H9 (cell line): ENCODE measurements around the gene NCOA4. TPM values are rescaled to one million over a fixed set of nuclear protein-coding genes. Genes with fewer than 3 reads are reported as not detected.

Experiments
- DNase-seq: peaks from one replicate; pipeline ENCODE4 v3.0.0-alpha.2; 2017
- H2AFZ ChIP-seq: one replicate; pipeline ENCODE4 v1.6.1; 2013; ENCODE audit warnings: mild to moderate bottlenecking, low read length, control low read depth, moderate library complexity
- H2AK5ac ChIP-seq: 2 replicates; pipeline ENCODE4 v1.6.1; 2013; ENCODE audit warnings: low read length, control low read depth, mixed read lengths; ENCODE audit not compliant: insufficient read length
- H2BK120ac ChIP-seq: one replicate; pipeline ENCODE4 v1.6.1; 2013; ENCODE audit warnings: low read depth, mild to moderate bottlenecking, low read length, control low read depth, inconsistent platforms; ENCODE audit not compliant: poor library complexity, severe bottlenecking
- H2BK12ac ChIP-seq: 2 replicates; pipeline ENCODE4 v1.6.1; 2013; ENCODE audit warnings: low read length, control low read depth, mixed read lengths, low read depth; ENCODE audit not compliant: insufficient read length
- H2BK15ac ChIP-seq: 2 replicates; pipeline ENCODE4 v1.6.1; 2013; ENCODE audit warnings: low read depth, low read length, control low read depth
- H2BK20ac ChIP-seq: one replicate; pipeline ENCODE4 v1.6.1; 2013; ENCODE audit warnings: low read depth, mild to moderate bottlenecking, low read length, control low read depth, inconsistent platforms; ENCODE audit not compliant: poor library complexity, severe bottlenecking
- H2BK5ac ChIP-seq: 2 replicates; pipeline ENCODE4 v1.6.1; 2013; ENCODE audit warnings: low read length, control low read depth, mixed read lengths; ENCODE audit not compliant: insufficient read length
- H3K14ac ChIP-seq: 2 replicates; pipeline ENCODE4 v1.6.1; 2013; ENCODE audit warnings: low read length, control low read depth; ENCODE audit not compliant: insufficient read depth
- H3K18ac ChIP-seq: 2 replicates; pipeline ENCODE4 v1.6.1; 2013; ENCODE audit warnings: low read depth, mild to moderate bottlenecking, mixed read lengths, low read length, control low read depth; ENCODE audit not compliant: insufficient read length
- H3K23ac ChIP-seq: 2 replicates; pipeline ENCODE4 v1.6.1; 2013; ENCODE audit warnings: low read length, control low read depth, mixed read lengths, low read depth; ENCODE audit not compliant: insufficient read length
- H3K23me2 ChIP-seq: 2 replicates; pipeline ENCODE4 v1.6.1; 2013; ENCODE audit warnings: low read depth, mild to moderate bottlenecking, mixed read lengths, low read length, control low read depth; ENCODE audit not compliant: insufficient read length, poor library complexity, severe bottlenecking
- H3K27ac ChIP-seq: 2 replicates; pipeline ENCODE4 v1.5.1; 2013; ENCODE audit warnings: low read length, control low read depth, mixed read lengths, low read depth; ENCODE audit not compliant: insufficient read length
- H3K27me3 ChIP-seq: 2 replicates; pipeline ENCODE4 v1.6.1; 2013; ENCODE audit warnings: low read length, control low read depth, inconsistent platforms; ENCODE audit not compliant: insufficient read depth
- H3K4ac ChIP-seq: 2 replicates; pipeline ENCODE4 v1.6.1; 2013; ENCODE audit warnings: low read depth, mild to moderate bottlenecking, control low read depth, inconsistent platforms, low read length, moderate library complexity
- H3K4me1 ChIP-seq: 2 replicates; pipeline ENCODE4 v1.6.1; 2013; ENCODE audit warnings: low read length, control low read depth, inconsistent platforms; ENCODE audit not compliant: insufficient read depth
- H3K4me2 ChIP-seq: 2 replicates; pipeline ENCODE4 v1.6.1; 2013; ENCODE audit warnings: low read length, control low read depth, mixed read lengths; ENCODE audit not compliant: insufficient read length, insufficient read depth
- H3K56ac ChIP-seq: 2 replicates; pipeline ENCODE4 v1.6.1; 2013; ENCODE audit warnings: low read depth, mild to moderate bottlenecking, mixed read lengths, low read length, control low read depth; ENCODE audit not compliant: insufficient read length
- H3K79me1 ChIP-seq: 2 replicates; pipeline ENCODE4 v1.6.1; 2013; ENCODE audit warnings: low read depth, mild to moderate bottlenecking, moderate library complexity, low read length, control low read depth, inconsistent platforms; ENCODE audit not compliant: insufficient read depth, poor library complexity, severe bottlenecking
- H3K79me2 ChIP-seq: 2 replicates; pipeline ENCODE4 v1.6.1; 2013; ENCODE audit warnings: low read length, control low read depth, inconsistent platforms; ENCODE audit not compliant: insufficient read depth
- H3K9ac ChIP-seq: 2 replicates; pipeline ENCODE4 v1.6.1; 2013; ENCODE audit warnings: low read length, control low read depth, mixed read lengths; ENCODE audit not compliant: insufficient read length; ENCODE audit errors: extremely low read depth
- H3K9me3 ChIP-seq: one replicate; pipeline ENCODE4 v1.6.1; 2013; ENCODE audit warnings: low read depth, low read length, inconsistent platforms; ENCODE audit not compliant: control insufficient read depth
- H3T11ph ChIP-seq: one replicate; pipeline ENCODE4 v1.6.1; 2013; ENCODE audit warnings: mild to moderate bottlenecking, low read length, control low read depth, inconsistent platforms
- H4K20me1 ChIP-seq: one replicate; pipeline ENCODE4 v1.6.1; 2013; ENCODE audit not compliant: control insufficient read depth, insufficient read length, insufficient read depth
- H4K5ac ChIP-seq: 2 replicates; pipeline ENCODE4 v1.6.1; 2013; ENCODE audit warnings: low read depth, mild to moderate bottlenecking, mixed read lengths, low read length, control low read depth; ENCODE audit not compliant: insufficient read length
- H4K8ac ChIP-seq: replicated peaks from 2 replicates; pipeline ENCODE4 v1.6.1; 2013; ENCODE audit warnings: low read length, control low read depth, mixed read lengths, low read depth; ENCODE audit not compliant: insufficient read length
- H4K91ac ChIP-seq: 2 replicates; pipeline ENCODE4 v1.6.1; 2013; ENCODE audit warnings: low read depth, mild to moderate bottlenecking, moderate library complexity, mixed read lengths, low read length, control low read depth; ENCODE audit not compliant: insufficient read length
- H3K27ac Mint-ChIP-seq, 3 experiments: 2 replicates in 2 of 3; 3 replicates in 1 of 3; pipeline ENCODE4 v1.8.0; 2020 to 2021; ENCODE audit warnings: mixed read lengths in 3 of 3, mild to moderate bottlenecking in 1 of 3, moderate library complexity in 1 of 3
- H3K27me3 Mint-ChIP-seq: 2 replicates; pipeline ENCODE4 v1.8.0; 2021; ENCODE audit warnings: low read depth, mild to moderate bottlenecking, moderate library complexity, mixed read lengths
- H3K36me3 Mint-ChIP-seq, 3 experiments: 2 replicates in 2 of 3; 3 replicates in 1 of 3; pipeline ENCODE4 v1.8.0; 2020 to 2021; ENCODE audit warnings: low read depth in 3 of 3, mixed read lengths in 3 of 3; ENCODE audit not compliant: insufficient read depth in 1 of 3
- H3K4me1 Mint-ChIP-seq, 2 experiments: 2 replicates each; pipeline ENCODE4 v1.8.0; 2020; ENCODE audit warnings: mixed read lengths in 2 of 2
- H3K4me3 Mint-ChIP-seq, 2 experiments: 2 replicates in 1 of 2; 3 replicates in 1 of 2; pipeline ENCODE4 v1.8.0; 2020 to 2021; ENCODE audit warnings: mild to moderate bottlenecking in 2 of 2, mixed read lengths in 2 of 2, moderate library complexity in 1 of 2
- H3K9me3 Mint-ChIP-seq, 2 experiments: 2 replicates in 1 of 2; 3 replicates in 1 of 2; pipeline ENCODE4 v1.8.0; 2020; ENCODE audit warnings: mild to moderate bottlenecking in 2 of 2, mixed read lengths in 2 of 2, moderate library complexity in 1 of 2
- WGBS: extraction: QIAGEN DNeasy Blood & Tissue Kit; methylation state at CpG from one replicate; pipeline ENCODE4 v1.1.7; 2013; ENCODE audit warnings: missing lambda C conversion rate, low lambda C conversion rate, mixed read lengths; ENCODE audit not compliant: insufficient read length; ENCODE audit errors: extremely low coverage; 5-methylcytosine and 5-hydroxymethylcytosine counted together
- total RNA-seq: library from RNA; stranded (reverse); gene quantifications from 2 replicates; pipeline ENCODE4 v1.2.1, GENCODE V29; 2021
- TF ChIP-seq, protein P1 (sequence below): fragments of 200-600 bp; sonication (generic); conservative IDR thresholded peaks from 3 replicates; pipeline ENCODE4 v1.8.0; 2021; ENCODE audit warnings: antibody characterized with exemption, mild to moderate bottlenecking

Gene NCOA4
- total RNA-seq, 1 experiment from 2014 or later, result 83.3 TPM

GRCh38 chr10:46070749-46071148 lies 40.3 kb upstream of the NCOA4 start:
- Histone ChIP-seq H2AK5ac (no peak overlapping the region), H2BK5ac (no peak overlapping the region), H3K4me1 (no peaks in the 10 kb centered on the region), H3K79me1 (no peaks in the 10 kb centered on the region), H3K4me2 (no peak overlapping the region), H2AFZ (no peak overlapping the region), H2BK120ac (no peak overlapping the region), H3K23ac (no peak overlapping the region), H3K79me2 (no peaks in the 10 kb centered on the region), H4K20me1 (no peaks in the 10 kb centered on the region), H2BK12ac (no peak overlapping the region), H4K8ac (no peak overlapping the region), H3K14ac (no peak overlapping the region), H2BK20ac (no peak overlapping the region), H3K9ac (no peak overlapping the region), H3K9me3 (no peaks in the 10 kb centered on the region), H3K27ac (no peak overlapping the region), H3K4ac (no peak overlapping the region), H2BK15ac (no peak overlapping the region), H3T11ph (no peak overlapping the region), H4K91ac (no peak overlapping the region), H4K5ac (no peak overlapping the region), H3K18ac (no peak overlapping the region), H3K23me2 (no peaks in the 10 kb centered on the region), H3K27me3 (no peaks in the 10 kb centered on the region), H3K56ac (no peak overlapping the region)
- Mint-ChIP-seq H3K27me3 (peaks cover 24% of the 10 kb centered on the region), H3K27ac (no peak overlapping the region), H3K36me3 (peaks cover 0 to 8% (median 0%) of the 10 kb centered on the region in 3 experiments; a peak in 4 of 7 replicates), H3K9me3 (peaks cover 2 to 12% of the 10 kb centered on the region in 2 experiments; a peak in 3 of 5 replicates), H3K4me1 (peaks cover 18 to 32% of the 10 kb centered on the region in 2 experiments), H3K4me3 (no peak overlapping the region)
- DNase-seq, result no peak
- WGBS, result no CpG with 5 or more reads among the region's 6 CpGs
- TF ChIP-seq, protein P1, sequence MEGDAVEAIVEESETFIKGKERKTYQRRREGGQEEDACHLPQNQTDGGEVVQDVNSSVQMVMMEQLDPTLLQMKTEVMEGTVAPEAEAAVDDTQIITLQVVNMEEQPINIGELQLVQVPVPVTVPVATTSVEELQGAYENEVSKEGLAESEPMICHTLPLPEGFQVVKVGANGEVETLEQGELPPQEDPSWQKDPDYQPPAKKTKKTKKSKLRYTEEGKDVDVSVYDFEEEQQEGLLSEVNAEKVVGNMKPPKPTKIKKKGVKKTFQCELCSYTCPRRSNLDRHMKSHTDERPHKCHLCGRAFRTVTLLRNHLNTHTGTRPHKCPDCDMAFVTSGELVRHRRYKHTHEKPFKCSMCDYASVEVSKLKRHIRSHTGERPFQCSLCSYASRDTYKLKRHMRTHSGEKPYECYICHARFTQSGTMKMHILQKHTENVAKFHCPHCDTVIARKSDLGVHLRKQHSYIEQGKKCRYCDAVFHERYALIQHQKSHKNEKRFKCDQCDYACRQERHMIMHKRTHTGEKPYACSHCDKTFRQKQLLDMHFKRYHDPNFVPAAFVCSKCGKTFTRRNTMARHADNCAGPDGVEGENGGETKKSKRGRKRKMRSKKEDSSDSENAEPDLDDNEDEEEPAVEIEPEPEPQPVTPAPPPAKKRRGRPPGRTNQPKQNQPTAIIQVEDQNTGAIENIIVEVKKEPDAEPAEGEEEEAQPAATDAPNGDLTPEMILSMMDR, result no peak
